ENCODE data around the gene MYBPHL. TPM values are rescaled to one million over a fixed set of nuclear protein-coding genes. Genes with fewer than 3 reads are reported as not detected.
"Not testable (repeated sequence)": the region's sequence is repeated elsewhere in the genome, so short reads cannot be mapped to it uniquely, and the experiment has no call there.

The MYBPHL gene
- total RNA-seq = not detected in 2 replicates

DNA sequence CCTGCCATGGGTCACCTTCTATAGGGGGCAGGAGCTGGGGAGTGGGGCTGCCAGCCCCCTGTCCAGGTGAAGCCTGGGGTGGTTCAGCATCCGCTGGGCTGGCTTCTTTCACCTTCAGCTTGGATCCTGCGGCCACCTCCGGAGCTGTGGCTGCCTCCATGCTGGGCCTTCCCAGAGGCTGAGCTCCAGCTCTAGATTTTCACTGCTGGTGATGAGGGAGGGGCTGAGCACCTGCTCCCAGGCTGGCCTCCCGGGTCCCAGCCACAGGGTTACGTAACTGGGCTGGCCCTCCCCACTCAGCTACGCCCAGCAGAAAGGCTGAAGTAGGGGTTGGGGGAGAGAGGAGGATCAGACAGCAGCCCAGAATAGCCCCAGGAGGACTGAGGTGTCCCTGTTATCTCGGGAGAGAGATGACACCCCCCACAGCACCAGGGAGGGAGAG is at the start of gene MYBPHL:
Gene MYBPHL (minus strand): TSS at position 180 of the 442 bp plus-strand sequence. CDS start 20 bp downstream, at position 160.
- DNase-seq = no peak

DNA sequence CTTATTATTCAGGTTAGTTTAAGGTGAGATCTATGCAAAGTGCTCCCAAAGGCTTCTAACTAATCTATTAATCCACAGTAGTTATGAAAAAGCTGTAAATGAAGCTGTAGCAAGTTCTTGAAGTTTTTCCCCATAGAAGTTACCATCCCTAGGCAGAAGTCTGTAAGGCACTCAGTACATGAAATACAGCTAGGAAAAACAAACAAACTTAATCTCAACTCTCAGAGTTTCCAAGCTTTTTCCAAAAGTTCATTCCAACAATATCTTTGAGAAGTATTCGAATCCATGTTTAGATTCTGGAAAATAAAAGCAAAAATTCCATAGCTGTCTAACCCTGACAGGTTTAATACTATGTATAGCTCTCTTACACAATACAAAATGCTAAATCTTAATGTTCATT is 49.7 kb upstream of the MYBPHL start:
- DNase-seq = no peak

DNA sequence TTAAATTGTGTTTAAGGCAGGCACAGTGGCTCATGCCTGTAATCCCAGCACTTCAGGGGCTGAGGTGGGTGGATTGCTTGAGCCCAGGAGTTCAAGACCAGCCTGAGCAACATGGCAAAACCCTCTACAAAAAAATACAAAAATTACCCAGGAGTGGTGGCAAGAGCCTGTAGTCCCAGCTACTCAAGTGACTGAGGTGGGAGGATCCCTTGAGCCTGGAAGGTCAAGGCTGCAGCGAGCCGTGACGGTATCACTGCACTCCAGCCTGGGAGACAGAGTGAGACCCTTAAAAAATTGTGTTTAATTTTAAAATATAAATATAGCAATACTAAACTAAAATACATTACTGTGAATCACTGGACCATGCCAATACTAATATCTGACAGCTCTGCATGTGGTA is 48.1 kb upstream of the MYBPHL start:
- no peak for DNase-seq

DNA sequence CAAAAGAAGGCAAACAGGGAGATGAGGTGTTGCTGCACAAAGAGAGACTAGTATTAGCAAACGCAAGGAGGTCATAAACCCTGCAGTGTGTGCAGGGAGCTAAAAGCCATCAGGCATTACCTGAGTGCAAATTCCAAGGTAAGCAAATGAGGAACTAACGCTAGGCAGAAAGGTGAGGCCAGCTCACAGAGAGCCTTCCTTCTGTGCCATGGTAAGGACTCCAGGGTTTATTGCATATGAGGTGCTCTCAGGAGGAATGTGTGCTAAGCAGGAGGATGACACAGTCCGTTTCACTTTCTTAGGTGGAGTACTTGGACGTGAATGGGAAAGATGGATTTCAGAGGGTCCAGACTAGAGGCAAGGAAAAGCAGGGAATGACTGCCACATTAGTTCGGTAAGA is 44.6 kb upstream of the MYBPHL start:
- DNase-seq = no peak

DNA sequence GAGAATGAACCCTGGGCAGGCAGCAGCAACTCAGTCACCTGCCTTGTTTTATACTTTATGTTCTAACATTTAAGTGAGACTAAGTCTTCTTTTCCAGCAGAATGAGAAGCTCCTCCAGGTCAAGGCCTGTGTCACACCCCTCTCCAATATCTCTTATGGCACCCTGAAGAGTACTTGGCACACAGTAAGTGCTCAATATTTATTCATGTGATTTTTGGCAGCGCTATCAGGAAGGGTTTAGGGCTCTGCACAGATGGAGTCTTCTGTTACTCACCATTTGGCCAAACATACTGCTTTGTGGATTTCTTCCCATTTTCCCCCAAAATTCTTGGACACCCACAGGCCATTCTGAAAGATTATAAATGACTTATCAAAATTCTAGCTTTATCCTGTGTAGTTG is 43.8 kb upstream of the MYBPHL start:
- no peak for DNase-seq

DNA sequence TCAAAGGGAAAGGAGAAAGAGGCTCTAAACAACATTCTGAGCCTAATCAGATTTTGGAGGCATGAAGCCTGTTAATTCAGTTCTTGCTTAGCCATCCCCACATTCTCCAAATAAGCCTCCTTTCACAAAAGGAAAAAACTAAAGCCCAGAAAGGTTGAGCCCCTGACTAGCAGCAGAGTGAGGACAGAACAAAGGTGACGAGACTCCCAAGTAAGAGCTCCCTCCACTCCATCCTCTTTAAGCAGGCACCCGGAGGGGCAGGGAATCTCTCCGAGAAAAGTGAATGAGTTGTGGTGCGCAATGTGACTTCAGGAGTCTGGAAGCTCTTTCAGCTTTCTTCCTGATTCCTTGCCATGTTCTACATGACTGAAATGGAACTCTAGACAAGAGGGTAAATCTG is 43.4 kb upstream of the MYBPHL start:
- no peak for DNase-seq

GRCh38 chr1:109347511-109347910 is 40.7 kb upstream of the MYBPHL start:
- DNase-seq = no peak

- peak; percentile 20 for DNase-seq
These were observed 35.4 kb upstream of the MYBPHL start for GRCh38 chr1:109341944-109342930.

DNA sequence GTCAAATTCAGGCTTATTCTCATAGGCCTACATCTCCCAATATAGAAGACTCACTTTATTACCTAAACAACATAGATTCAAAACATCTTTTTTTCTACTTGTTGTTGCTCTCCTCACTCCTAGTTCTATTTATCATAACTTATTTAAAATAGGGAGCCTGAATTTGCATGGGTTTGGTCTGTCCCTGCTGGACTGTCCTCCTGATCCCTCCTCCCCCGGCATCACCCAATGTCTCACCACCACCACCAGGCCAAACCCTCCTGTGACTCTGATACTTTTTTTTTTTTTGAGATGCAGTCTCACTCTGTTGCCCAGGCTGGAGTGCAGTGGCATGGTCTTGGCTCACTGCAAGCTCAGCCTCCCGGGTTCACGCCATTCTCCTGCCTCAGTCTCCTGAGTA is 31.8 kb upstream of the MYBPHL start:
- no peak for DNase-seq

GRCh38 chr1:109338091-109338490 is 31.3 kb upstream of the MYBPHL start:
- DNase-seq = no peak

- DNase-seq = no peak
These were observed 28.3 kb upstream of the MYBPHL start for GRCh38 chr1:109335091-109335490.

DNA sequence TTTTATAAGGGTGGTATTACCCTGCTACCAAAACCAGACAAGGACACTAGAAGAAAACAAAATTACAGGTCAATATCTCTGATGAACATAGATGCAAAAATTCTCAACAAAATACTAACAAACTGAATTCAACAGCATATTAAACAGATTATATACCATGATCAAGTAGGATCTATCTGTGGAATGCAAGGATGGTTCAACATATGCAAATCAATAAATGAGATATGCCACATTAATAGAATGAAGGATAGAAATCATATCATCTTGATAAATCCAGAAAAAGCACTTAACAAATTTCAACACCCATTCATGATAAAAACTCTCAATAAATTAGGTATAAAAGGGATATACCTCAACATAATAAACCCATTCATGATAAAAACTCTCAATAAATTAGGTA is 24.3 kb upstream of the MYBPHL start:
- no peak for DNase-seq

DNA sequence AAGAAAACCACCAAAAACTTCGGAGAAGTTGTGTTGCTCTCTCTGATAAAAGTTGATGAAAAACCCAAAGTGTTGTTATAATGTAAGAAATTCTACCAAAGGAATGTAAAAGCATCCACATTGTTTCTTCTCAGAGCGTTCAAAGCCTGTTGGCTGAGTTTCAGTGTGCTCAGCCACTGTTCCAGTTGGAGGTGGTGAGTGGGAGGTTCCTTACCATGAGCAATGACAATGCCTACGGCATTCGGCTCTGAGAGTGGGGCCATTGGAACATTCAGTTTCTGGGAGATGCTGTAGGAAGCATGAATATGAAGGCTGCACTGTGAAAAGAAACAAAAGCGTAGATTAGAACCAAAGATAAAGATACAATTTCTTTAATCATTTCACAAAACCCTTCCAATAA is 20.5 kb upstream of the MYBPHL start:
- no peak for DNase-seq

DNA sequence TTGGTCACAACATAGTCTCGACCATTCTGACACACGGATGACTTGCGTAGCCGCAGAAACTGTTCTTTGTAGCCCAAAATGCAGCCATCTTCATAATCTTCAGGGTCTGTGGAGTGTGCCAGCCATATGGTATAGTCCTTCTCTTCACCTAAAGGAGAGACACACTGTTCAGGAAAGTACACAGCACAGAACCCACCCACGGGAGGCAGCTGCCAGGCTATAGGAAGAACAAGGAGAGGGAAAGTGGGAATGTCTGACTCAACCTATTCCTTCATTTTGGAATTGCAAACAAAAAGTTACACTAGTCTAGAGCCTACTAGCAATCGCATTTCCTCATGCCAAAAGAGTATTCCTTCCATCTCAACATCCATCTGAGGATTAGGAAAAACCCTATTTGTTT is 16.2 kb upstream of the MYBPHL start:
- DNase-seq = no peak

DNA sequence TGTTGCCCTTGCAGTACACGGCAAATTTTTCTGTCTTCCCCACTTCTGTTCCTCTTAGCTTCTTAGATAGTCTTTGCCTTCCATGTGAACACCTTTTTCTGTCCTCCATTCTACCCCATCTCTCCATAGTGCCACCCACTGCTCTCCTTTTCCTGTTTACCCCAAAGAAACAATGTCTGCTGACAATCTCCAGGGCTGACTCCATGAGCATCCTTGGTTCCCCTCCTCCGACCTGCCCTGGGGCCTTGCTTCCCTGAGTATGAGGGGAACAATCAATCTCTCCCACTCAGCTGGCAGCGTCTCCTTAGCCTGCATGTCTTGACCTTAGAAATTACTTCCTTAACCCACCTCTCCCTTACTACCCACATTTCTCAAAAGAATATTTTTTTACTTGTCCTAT is 12.3 kb upstream of the MYBPHL start:
- DNase-seq = no peak

DNA sequence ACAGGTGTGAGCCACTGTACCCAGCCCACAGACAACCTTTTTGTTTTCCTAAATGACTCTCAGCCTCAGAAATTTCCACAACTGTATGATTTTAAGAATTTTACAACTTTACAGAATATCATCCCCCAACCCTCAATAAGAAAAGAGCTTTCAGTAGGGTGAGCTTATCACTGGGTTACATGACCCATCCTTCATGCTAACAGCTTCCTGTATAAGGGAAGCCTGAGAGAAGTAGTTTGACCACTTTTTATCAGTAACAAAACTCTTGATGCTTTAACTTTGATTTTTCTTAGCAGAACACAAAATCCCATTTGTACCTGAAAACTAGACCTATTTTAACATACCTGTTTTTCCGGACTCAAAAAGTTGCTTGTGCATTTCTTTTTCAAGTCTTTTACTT is 9.7 kb upstream of the MYBPHL start:
- no peak for DNase-seq

- no peak for DNase-seq
These were observed 8.5 kb upstream of the MYBPHL start for GRCh38 chr1:109315288-109315687.

DNA sequence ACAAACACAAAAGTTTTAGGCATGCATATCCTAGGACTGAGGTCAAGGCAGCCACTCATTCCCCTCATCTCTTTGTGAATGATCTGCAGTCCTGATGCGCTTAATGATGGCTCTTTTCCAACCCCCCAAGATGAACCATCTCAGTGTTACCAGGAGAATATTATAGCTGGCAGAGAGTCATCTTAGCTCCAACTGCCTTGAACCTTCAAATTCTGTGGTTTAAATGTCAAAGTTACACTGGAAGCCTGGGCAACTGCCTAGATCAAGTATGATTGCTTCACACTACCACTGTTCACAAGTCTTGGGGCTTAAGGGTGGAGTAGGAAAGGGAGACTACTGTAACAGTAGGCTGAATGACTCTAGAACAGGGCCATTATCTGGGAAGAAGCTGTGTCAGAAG is 8.0 kb upstream of the MYBPHL start:
- DNase-seq = no peak

GRCh38 chr1:109312978-109313775 is 6.4 kb upstream of the MYBPHL start:
- no peak for DNase-seq

DNA sequence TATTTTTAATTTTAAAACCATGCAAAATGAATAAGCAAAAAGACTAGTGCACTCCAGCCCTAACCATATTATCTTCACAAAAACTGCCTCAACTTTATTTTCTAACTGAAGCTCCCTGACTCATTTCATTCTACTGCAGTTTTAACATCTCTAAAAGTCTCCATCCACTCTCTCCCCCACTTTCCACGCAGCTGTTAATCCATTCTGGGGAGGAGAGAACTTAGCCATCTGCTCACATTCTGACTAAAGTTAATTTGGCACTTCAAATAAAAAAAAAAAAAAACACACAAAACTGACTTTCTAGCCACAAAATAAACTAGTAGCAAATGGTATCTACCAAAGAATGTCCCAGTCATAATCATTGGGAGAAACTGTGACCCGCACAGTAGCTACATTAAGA is 5.4 kb upstream of the MYBPHL start:
- DNase-seq = no peak

DNA sequence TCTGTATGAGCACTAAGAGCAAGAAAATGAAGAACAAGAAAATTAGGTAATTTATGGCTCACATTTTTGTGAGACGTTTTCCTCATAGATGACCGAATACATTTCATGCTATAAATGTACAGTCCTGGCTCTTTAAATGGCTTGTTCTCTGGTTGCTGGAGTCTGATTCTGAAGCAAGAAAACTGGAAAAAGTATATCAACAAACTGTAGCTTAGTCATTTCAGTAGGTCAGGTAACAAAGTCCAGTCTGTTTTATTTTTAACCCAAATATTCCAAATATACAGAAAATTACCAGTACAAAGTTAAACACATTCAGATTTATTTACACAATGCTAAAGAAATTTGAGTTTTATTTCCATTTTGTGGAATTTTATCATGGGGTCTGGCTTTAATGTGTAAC is 2.5 kb upstream of the MYBPHL start:
- DNase-seq = no peak

- no peak for DNase-seq
These were observed 637 bp upstream of the MYBPHL start for GRCh38 chr1:109307274-109308021.

- not testable (repeated sequence) for DNase-seq
These were observed 820 bp downstream of the MYBPHL start for GRCh38 chr1:109305991-109306390.
